Activated naive CD8-positive, alpha-beta T cell (primary cell): ENCODE measurements around the gene CLIP4.

Experiments used
- H3K27ac Mint-ChIP-seq: one replicate; pipeline ENCODE4 v1.8.0; 2021; ENCODE audit warnings: mixed read lengths
- H3K27me3 Mint-ChIP-seq: one replicate; pipeline ENCODE4 v1.8.0; 2021; ENCODE audit warnings: mixed read lengths
- H3K36me3 Mint-ChIP-seq: one replicate; pipeline ENCODE4 v1.8.0; 2021; ENCODE audit warnings: mixed read lengths
- H3K4me1 Mint-ChIP-seq: one replicate; pipeline ENCODE4 v1.8.0; 2021; ENCODE audit warnings: low read depth, mixed read lengths
- H3K4me3 Mint-ChIP-seq: one replicate; pipeline ENCODE4 v1.8.0; 2021; ENCODE audit warnings: mild to moderate bottlenecking, mixed read lengths
- H3K9me3 Mint-ChIP-seq: one replicate; pipeline ENCODE4 v1.8.0; 2021; ENCODE audit warnings: low read depth, mixed read lengths

CLIP4 gene

DNA sequence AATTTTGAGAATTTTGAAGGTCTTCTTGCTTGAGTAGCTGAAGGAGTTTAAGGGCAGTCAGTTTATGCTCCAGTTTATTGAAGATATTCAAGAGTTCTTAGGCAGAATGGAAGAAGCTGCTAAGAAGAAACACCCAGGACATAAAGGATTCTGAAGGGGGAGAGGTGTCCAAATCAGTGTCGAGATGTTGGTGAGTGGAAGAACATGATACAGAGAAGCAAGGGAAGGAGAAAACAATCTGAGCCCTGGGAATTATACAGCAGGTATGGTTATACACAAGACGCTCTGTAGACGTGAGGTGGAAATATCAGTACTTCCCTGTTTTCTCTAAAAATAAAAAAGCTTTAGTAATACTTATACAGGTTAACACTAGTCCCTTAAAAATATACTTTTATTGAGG lies 60.1 kb downstream of the CLIP4 start:
- Mint-ChIP-seq H3K9me3 (no peaks in the 10 kb centered on the region), H3K36me3 (peaks cover 13% of the 10 kb centered on the region), H3K27ac (no peak overlapping the region), H3K27me3 (no peaks in the 10 kb centered on the region), H3K4me3 (no peak overlapping the region), H3K4me1 (peaks cover 7% of the 10 kb centered on the region)

DNA sequence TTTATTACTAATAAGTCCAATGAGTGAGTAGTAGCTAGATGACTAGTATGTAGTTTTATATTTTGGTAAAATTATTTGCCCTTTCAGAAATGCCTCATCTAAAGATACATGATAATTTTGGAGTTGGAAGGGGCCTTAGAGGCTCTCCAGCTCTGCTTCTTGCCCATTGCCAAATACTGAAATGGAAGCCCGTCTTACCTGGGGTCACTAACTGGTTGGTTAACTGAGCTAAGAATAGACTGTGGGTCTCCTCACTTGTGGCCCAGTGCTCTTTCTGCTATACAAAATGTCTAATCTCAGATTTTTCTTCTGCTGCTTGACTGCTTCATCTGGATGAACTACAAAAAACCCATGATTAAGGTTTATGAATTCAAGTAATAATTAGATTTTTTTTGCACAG lies 67.1 kb downstream of the CLIP4 start:
- H3K9me3 Mint-ChIP-seq: no peaks in the 10 kb centered on the region
- peaks cover 7% of the 10 kb centered on the region for H3K4me1 Mint-ChIP-seq
- H3K4me3 Mint-ChIP-seq: no peak overlapping the region
- H3K27ac Mint-ChIP-seq: no peak overlapping the region
- H3K27me3 Mint-ChIP-seq: no peaks in the 10 kb centered on the region
- H3K36me3 Mint-ChIP-seq: peaks cover 22% of the 10 kb centered on the region

DNA sequence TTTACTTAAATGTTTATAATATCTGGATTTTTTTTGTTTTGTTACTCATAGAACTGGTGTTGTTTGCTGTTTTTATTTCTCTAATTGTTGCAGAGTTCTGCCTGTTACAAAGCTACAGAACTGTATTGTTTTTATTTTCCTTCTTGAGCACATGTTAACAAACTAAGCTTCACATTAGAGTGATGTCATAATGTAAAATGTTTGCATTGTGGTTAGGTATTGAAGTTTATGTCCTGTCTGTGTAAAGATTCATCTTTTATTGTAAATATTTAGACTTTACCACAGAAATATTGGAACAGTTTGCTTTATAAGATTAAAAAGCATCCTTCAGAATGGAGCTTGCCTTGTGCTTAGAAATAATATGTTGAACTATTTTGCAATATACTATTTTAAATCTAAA lies 67.7 kb downstream of the CLIP4 start:
- Mint-ChIP-seq H3K9me3 (no peaks in the 10 kb centered on the region), H3K4me1 (peaks cover 7% of the 10 kb centered on the region), H3K36me3 (peaks cover 27% of the 10 kb centered on the region), H3K4me3 (no peak overlapping the region), H3K27ac (no peak overlapping the region), H3K27me3 (no peaks in the 10 kb centered on the region)

DNA sequence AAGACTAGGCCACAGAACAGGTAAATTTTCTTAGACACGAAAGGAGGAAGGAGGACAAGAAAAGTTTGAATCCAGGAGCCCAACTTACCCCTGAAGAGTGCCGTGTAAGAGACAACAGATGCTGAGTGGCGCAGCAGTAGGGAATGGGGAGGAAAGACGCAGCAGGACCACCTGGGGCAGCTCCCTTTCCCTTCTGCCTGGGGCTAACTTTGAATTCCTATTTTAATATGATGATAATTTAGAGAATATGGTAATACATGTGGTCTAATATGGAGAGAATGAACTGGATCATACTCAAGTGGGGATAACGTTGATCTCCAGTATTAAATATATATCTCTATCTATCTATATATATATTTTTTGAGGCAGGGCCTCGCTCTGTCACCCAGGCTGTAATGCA lies 69.3 kb downstream of the CLIP4 start:
- H3K4me3 Mint-ChIP-seq: no peak overlapping the region
- peaks cover 30% of the 10 kb centered on the region for H3K36me3 Mint-ChIP-seq
- no peaks in the 10 kb centered on the region for H3K9me3 Mint-ChIP-seq
- H3K4me1 Mint-ChIP-seq: peaks cover 17% of the 10 kb centered on the region
- no peak overlapping the region for H3K27ac Mint-ChIP-seq
- H3K27me3 Mint-ChIP-seq: no peaks in the 10 kb centered on the region

DNA sequence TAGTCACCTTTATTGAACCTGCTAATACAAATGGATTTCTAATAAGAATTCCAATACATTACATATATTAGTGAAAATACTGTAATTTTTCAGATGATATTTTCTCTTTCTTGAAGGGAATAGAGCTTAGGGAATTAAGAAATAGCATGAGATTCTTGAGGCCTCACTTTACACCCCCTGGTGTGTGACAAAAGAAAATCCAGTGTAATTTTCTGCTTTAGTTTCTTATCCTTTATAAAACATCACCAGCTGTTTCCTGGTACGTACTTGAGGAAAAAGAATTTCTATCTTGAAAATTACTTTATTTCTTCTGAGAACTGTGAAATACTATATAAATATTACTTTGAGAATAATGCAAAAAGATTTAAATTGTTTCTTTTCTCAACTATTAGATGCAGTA lies 71.6 kb downstream of the CLIP4 start:
- Mint-ChIP-seq H3K27ac (no peak overlapping the region), H3K4me1 (peaks cover 17% of the 10 kb centered on the region), H3K9me3 (no peaks in the 10 kb centered on the region), H3K36me3 (peaks cover 21% of the 10 kb centered on the region), H3K4me3 (no peak overlapping the region), H3K27me3 (no peaks in the 10 kb centered on the region)

DNA sequence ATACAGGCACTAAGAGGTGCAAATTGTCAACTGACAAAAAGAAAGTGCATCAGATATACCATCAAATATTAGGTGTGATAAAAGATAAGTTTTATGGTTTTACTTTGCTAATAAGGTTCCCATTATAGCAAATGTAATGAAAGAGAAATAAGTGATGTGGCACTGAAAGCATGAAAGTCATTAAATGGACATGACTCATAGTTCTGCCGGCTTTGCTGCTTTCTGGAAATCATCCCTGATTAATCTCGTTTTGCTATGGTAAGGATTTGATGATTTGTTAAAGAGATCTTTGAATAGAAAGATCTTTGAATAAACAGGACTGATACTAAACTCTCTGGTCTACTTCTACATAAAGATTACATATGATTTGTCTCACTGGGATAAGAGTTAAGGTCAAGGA lies 72.7 kb downstream of the CLIP4 start:
- Mint-ChIP-seq H3K9me3 (no peaks in the 10 kb centered on the region), H3K27ac (no peak overlapping the region), H3K36me3 (peaks cover 18% of the 10 kb centered on the region), H3K4me1 (peaks cover 17% of the 10 kb centered on the region), H3K27me3 (no peaks in the 10 kb centered on the region), H3K4me3 (no peak overlapping the region)

DNA sequence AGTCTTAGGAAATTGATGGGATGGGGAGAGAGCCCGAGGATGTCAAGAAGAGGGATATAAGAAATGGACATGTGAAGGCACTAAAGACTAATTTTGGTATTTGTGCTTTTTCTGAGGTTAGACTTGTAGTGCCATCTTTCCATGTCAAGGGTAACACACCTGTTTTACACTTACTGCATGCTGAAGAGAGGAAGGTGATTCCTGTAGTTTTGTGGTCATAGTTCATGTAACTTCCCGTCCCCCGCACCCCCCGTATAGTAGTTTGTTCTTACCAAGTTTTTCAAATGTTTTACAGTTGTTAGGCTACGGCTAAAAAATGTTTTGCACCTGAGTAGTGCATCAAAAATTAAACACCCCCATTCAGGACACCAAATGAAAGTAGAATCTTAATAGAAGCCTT lies 73.8 kb downstream of the CLIP4 start:
- Mint-ChIP-seq H3K4me1 (peaks cover 17% of the 10 kb centered on the region), H3K9me3 (no peaks in the 10 kb centered on the region), H3K27me3 (no peaks in the 10 kb centered on the region), H3K36me3 (peaks cover 18% of the 10 kb centered on the region), H3K27ac (no peak overlapping the region), H3K4me3 (no peak overlapping the region)

DNA sequence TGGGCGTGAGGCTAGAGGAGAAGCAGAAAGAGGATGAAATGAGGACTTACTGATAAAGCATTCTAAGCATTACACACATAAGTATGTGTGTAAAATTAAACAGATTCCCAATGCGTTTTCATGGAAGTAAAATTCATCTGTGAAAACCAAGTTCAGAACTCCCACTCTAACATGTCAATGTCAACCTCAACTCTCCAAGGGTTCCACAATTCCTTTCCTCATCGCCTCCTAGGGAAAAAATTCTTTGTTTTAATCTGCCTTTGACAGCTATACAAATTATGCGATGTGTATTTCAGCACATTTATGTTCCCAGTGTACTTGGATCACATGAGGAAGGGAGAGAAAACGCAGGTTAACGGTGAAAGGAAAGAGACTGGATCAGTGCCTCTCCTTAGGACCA lies 76.6 kb downstream of the CLIP4 start:
- no peaks in the 10 kb centered on the region for H3K9me3 Mint-ChIP-seq
- H3K4me1 Mint-ChIP-seq: peaks cover 17% of the 10 kb centered on the region
- H3K4me3 Mint-ChIP-seq: no peak overlapping the region
- H3K27ac Mint-ChIP-seq: no peak overlapping the region
- no peaks in the 10 kb centered on the region for H3K27me3 Mint-ChIP-seq
- H3K36me3 Mint-ChIP-seq: peaks cover 8% of the 10 kb centered on the region

DNA sequence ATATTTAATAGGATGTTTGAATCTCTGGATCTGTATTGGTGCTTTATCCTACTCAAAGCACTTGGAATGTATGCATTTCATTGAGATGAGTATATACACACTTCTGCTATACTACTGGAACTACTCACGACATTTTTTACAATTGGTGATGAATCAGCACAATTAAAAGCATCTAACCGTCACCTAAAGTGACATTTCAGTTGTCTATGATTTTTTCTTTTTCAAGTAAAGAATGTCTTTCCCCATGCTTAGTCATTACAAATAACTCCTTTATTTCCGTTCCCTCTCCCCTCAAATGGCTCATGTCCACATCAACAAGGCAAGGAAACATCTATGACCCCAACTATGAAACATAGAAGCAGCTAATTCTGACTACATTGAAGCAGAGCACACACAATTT lies 77.3 kb downstream of the CLIP4 start:
- Mint-ChIP-seq H3K36me3 (peaks cover 9% of the 10 kb centered on the region), H3K4me1 (peaks cover 17% of the 10 kb centered on the region), H3K9me3 (no peaks in the 10 kb centered on the region), H3K4me3 (no peak overlapping the region), H3K27ac (no peak overlapping the region), H3K27me3 (no peaks in the 10 kb centered on the region)

DNA sequence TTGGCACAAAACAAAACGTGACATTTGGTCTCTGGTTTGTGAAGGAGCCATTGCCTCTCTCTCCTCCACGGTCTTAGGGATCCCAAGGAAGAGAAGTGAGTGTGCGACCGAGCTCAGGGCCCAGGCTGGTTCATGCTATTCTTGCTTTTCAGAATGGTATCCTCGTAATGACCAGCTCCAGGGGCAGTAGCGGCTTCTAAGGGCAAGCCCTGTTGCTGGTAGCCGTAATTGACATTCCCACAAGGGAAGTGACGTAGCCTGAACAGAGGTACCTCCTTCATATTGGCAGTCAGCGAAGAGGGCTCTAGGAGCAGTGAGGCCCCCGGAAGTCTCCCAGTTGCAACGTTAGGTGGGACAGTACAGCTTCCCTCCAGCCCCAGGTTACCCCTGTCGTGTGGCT lies 77.9 kb downstream of the CLIP4 start:
- no peak overlapping the region for H3K4me3 Mint-ChIP-seq
- no peaks in the 10 kb centered on the region for H3K27me3 Mint-ChIP-seq
- no peaks in the 10 kb centered on the region for H3K9me3 Mint-ChIP-seq
- peaks cover 3% of the 10 kb centered on the region for H3K36me3 Mint-ChIP-seq
- H3K4me1 Mint-ChIP-seq: peaks cover 15% of the 10 kb centered on the region
- no peak overlapping the region for H3K27ac Mint-ChIP-seq

DNA sequence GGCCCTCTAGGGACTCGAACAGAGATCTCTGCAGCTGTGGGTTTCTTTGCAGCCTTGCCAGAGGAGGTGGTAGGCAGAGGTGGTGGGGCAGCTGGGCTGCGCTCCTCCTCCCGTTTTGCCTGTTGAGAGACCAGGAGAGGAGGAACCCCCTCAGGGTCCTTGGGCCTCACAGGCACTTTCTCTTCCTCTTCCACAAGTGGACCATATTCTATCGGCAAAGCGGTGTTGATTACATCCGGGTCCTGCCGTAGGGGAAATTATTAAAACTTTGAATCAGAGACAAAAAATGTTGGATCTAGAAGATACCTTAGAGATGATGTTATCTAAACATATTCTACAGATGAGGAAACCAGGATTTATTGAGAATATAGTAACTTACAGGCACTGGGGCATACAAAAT lies 78.5 kb downstream of the CLIP4 start:
- no peaks in the 10 kb centered on the region for H3K27me3 Mint-ChIP-seq
- no peak overlapping the region for H3K4me3 Mint-ChIP-seq
- H3K9me3 Mint-ChIP-seq: no peaks in the 10 kb centered on the region
- H3K36me3 Mint-ChIP-seq: peaks cover 2% of the 10 kb centered on the region
- peaks cover 13% of the 10 kb centered on the region for H3K4me1 Mint-ChIP-seq
- H3K27ac Mint-ChIP-seq: no peak overlapping the region

DNA sequence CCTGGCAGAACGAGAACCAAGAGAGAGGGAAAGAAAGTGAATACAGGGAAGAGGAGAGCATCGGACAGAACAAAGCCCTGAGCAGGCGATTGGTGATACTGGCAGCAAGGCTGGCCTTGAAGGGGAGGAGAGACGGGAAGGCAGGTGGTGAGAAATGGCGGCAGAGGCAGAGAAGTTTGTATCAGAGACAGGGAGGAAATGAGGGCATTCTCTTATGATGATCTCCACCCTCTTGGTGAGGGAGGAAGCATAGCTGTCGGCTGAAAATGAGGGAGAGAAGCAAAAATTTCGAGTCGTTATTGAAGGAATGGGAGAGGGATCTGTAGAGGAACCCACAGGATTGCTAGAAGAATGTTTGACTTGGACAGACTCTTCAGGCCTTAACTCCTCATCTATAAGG lies 80.6 kb downstream of the CLIP4 start:
- Mint-ChIP-seq H3K9me3 (no peaks in the 10 kb centered on the region), H3K4me1 (no peaks in the 10 kb centered on the region), H3K27ac (no peak overlapping the region), H3K27me3 (no peaks in the 10 kb centered on the region), H3K36me3 (peaks cover 4% of the 10 kb centered on the region), H3K4me3 (no peak overlapping the region)

DNA sequence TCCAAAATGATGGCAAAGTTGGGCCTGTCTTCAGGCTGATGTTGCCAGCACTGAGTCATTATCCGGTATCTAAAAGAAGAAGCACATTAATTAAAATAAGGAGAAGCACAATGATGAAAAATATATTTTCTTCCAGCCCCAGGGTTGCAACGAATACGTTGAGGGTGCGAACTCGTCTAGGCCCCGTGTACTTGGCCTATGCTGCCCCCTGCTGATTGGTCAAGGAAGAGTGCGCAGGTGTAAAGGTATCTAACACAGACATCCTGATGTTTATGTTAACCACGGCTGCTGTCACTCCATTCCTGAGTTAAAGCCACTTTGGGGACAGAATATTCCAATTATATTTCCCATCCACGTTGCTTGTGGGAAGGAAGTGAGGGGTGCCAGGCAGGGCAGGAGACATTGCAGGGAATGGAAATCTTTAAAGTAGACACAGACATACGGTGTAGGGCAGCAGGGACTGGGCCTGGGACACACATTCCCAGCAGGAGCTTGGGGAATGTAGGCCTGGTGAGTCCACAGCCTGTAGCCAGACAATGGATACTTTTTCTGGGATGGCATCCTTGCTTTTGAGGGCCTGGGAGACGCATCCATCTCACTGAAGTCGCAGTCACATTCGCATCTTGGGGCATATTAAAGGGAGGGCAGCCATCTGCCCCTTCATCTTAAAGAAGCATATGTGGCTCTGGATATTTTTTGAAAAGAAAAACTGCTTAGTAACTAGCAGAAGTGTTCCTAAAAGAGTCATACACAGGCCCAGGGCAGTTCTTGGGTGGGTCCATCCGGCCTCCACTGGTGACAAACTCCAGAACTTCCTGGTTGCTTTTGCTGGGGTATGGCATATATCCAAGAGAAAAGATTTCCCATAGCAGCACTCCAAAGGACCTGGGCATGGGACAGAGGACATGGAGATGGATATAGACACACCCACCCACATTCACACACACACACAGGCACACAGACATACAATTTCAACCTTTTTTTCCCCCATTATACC lies 81.9 kb downstream of the CLIP4 start:
- Mint-ChIP-seq H3K9me3 (no peaks in the 10 kb centered on the region), H3K36me3 (peaks cover 4% of the 10 kb centered on the region), H3K27ac (no peak overlapping the region), H3K4me3 (no peak overlapping the region), H3K4me1 (no peaks in the 10 kb centered on the region), H3K27me3 (no peaks in the 10 kb centered on the region)

DNA sequence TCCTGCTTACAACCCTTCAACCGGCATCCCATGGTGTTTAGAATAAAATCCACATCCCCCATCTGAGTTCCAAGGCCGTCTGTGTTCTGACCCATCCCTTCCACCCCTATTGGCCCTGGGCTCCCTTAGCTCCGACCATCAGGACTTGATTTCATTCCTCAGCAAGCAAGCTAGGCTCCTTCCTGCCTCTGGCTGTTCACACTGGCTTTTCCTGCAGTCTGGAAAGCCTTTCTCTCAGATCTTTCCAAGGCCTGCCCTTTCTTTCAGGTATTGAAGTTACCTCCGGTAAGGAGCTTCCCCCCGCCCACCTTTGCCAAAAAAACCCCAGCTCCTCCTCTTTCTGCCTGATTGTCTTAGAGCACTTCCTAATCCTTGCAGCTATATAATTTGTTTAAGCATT lies 86.8 kb downstream of the CLIP4 start:
- Mint-ChIP-seq H3K9me3 (no peaks in the 10 kb centered on the region), H3K27me3 (no peaks in the 10 kb centered on the region), H3K27ac (no peak overlapping the region), H3K4me1 (no peaks in the 10 kb centered on the region), H3K4me3 (no peak overlapping the region), H3K36me3 (peaks cover 11% of the 10 kb centered on the region)

DNA sequence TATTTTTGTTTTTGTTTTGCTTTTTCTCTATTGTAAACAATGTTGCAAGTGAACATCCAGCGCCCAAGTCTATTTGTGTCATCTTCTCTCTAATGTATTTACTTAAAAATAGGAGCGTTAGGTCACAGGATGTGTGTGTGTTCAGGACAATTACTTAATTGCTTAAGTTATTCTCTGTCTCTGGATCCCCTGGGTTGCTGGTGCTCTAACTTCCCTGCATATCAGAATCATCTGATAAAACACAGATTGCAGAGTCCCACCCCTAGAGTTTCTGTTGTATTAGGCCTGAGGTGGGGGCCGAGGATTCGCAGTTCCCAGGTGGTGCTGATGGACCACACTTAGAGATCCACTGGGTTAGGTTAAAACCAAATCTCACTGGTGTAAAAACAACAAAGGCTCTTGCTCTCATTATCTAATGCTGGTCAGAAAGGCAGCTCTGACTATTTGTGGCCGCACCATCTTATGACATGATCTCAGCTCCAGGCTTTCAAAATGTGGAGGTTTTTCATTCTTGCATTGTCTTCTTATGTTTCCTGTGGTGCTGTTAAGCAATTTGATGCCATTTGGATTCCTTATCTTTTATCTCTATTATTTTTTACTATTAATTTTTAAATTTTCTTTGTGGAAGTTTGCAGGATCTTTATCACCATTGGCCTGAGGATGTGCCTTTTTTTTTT lies 87.7 kb downstream of the CLIP4 start:
- Mint-ChIP-seq H3K4me3 (no peak overlapping the region), H3K4me1 (no peaks in the 10 kb centered on the region)

More for the DNA sequence above, 87.7 kb downstream of the CLIP4 start:
- no peaks in the 10 kb centered on the region for H3K27me3 Mint-ChIP-seq
- peaks cover 16% of the 10 kb centered on the region for H3K36me3 Mint-ChIP-seq
- H3K9me3 Mint-ChIP-seq: no peaks in the 10 kb centered on the region
- no peak overlapping the region for H3K27ac Mint-ChIP-seq
